GM12801 (cell line): ENCODE measurements around the gene ELL2.

ENCODE experiments used
- CTCF ChIP-seq: IDR thresholded peaks from one replicate; pipeline ENCODE4 v1.5.1; 2011; ENCODE audit warnings: control low read depth; ENCODE audit not compliant: insufficient read length; ENCODE audit errors: extremely low read depth

The ELL2 gene

GRCh38 chr5:96001262-96001661 lies 39.6 kb upstream of the ELL2 start:
- TF ChIP-seq CTCF: no peak

GRCh38 chr5:96000308-96000707 lies 38.7 kb upstream of the ELL2 start:
- TF ChIP-seq CTCF: no peak

- no peak for TF ChIP-seq CTCF
These were observed 35.5 kb upstream of the ELL2 start for GRCh38 chr5:95996904-95997723.

GRCh38 chr5:95995962-95996489 lies 34.4 kb upstream of the ELL2 start:
- no peak for TF ChIP-seq CTCF

GRCh38 chr5:95993776-95994175 lies 32.1 kb upstream of the ELL2 start:
- no peak for TF ChIP-seq CTCF

- no peak for TF ChIP-seq CTCF
These were observed 31.6 kb upstream of the ELL2 start for GRCh38 chr5:95993266-95993665.

- no peak for TF ChIP-seq CTCF
These were observed 27.8 kb upstream of the ELL2 start for GRCh38 chr5:95989283-95990048.
